MM.1S (cell line): Measurements from ENCODE around the gene NOP56.

Experiments used
- EZH2phosphoT487 ChIP-seq: fragments of 300-600 bp; sonication (generic); IDR thresholded peaks from 2 replicates; pipeline ENCODE4 v1.6.1; 2018; ENCODE audit warnings: antibody characterized with exemption, low read length
- TF ChIP-seq, protein P1 (sequence below): fragments of 300-600 bp; sonication (generic); IDR thresholded peaks from 2 replicates; pipeline ENCODE4 v1.5.1; 2016; ENCODE audit warnings: antibody characterized with exemption, low read length, mixed read lengths

DNA sequence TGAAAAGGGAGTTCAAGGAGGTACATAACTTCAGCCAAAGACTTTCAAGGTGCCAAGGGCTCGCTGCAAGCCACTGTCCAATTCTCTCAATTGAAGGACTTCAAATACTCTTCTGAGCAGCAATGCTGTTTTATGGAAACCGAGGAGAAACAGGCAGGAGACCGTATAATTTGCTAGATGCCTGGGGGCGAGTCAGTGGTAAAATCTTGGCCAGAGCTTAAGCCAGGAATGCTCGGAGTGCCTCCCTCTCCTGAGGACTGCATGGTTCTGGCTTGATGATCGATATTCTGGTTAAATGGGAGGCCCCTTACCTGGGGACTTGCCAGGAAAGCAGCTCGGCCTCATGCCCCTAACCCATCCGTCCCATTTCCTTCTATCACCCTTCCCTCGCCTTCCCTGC is 35.8 kb upstream of the NOP56 start:
- TF ChIP-seq, protein P1, sequence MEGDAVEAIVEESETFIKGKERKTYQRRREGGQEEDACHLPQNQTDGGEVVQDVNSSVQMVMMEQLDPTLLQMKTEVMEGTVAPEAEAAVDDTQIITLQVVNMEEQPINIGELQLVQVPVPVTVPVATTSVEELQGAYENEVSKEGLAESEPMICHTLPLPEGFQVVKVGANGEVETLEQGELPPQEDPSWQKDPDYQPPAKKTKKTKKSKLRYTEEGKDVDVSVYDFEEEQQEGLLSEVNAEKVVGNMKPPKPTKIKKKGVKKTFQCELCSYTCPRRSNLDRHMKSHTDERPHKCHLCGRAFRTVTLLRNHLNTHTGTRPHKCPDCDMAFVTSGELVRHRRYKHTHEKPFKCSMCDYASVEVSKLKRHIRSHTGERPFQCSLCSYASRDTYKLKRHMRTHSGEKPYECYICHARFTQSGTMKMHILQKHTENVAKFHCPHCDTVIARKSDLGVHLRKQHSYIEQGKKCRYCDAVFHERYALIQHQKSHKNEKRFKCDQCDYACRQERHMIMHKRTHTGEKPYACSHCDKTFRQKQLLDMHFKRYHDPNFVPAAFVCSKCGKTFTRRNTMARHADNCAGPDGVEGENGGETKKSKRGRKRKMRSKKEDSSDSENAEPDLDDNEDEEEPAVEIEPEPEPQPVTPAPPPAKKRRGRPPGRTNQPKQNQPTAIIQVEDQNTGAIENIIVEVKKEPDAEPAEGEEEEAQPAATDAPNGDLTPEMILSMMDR, result no peak
- no peak for TF ChIP-seq EZH2phosphoT487
